Panc1 (cell line): ENCODE results near the gene USP43. TPM values are rescaled to one million over a fixed set of nuclear protein-coding genes. Genes with fewer than 3 reads are reported as not detected.

Experiments
- ATAC-seq: fragments of 200-7000 bp; cut with Tn5 transposase; 2 replicates; pipeline ENCODE4 v1.9.1; 2020; ENCODE audit warnings: mild to moderate bottlenecking, moderate library complexity
- BruUV-seq: library from RNA; stranded (reverse); fragments of 400-500 nt; replicated peaks from 2 replicates; lab custom pipeline; 2021; lab: Mats Ljungman, UMichigan
- CTCF ChIA-PET: fragments of 300-600 bp; sonication (Branson Sonifier 250); formaldehyde crosslinking; loops from one replicate; lab custom pipeline; 2022; ENCODE audit warnings: antibody characterized with exemption; lab: Charles Lee
- POLR2A ChIA-PET: fragments of 300-600 bp; sonication (Branson Sonifier 250); formaldehyde crosslinking; loops from one replicate; lab custom pipeline; 2022; ENCODE audit warnings: antibody characterized with exemption; lab: Charles Lee
- DNase-seq: peaks from one replicate; pipeline ENCODE4 v3.0.0-alpha.2; 2010; ENCODE audit warnings: low read depth, low spot score
- H3K27ac ChIP-seq: 2 replicates; pipeline ENCODE4 v1.5.1; 2011; ENCODE audit warnings: mild to moderate bottlenecking, low read length, inconsistent platforms
- H3K27me3 ChIP-seq: fragments of 200-500 bp; sonication (Bioruptor generic); 2 replicates; pipeline ENCODE4 v1.6.0; 2014; ENCODE audit warnings: low read length, inconsistent platforms; ENCODE audit not compliant: control insufficient read depth, insufficient read depth
- H3K36me3 ChIP-seq: fragments of 200-500 bp; sonication (Bioruptor generic); 2 replicates; pipeline ENCODE4 v1.5.1; 2014; ENCODE audit warnings: inconsistent platforms, mild to moderate bottlenecking, low read length, moderate library complexity; ENCODE audit not compliant: control insufficient read depth, insufficient read depth
- H3K4me1 ChIP-seq: 2 replicates; pipeline ENCODE4 v1.5.1; 2011; ENCODE audit warnings: inconsistent platforms, mild to moderate bottlenecking, low read length, moderate library complexity; ENCODE audit not compliant: control insufficient read depth, insufficient read depth
- H3K4me3 ChIP-seq, 2 experiments: 2 replicates each; pipeline ENCODE4 v1.5.1; 2011 to 2012; ENCODE audit warnings: low read depth in 2 of 2, low read length in 2 of 2, mild to moderate bottlenecking in 2 of 2, inconsistent platforms in 1 of 2, moderate library complexity in 1 of 2
- H3K9me3 ChIP-seq: fragments of 200-500 bp; sonication (Bioruptor generic); 2 replicates; pipeline ENCODE4 v1.5.1; 2014; ENCODE audit warnings: low read depth, mild to moderate bottlenecking, inconsistent platforms, low read length, moderate library complexity; ENCODE audit not compliant: control insufficient read depth, insufficient read depth
- POLR2AphosphoS5 ChIP-seq: IDR thresholded peaks from 2 replicates; pipeline ENCODE4 v1.6.1; 2012; ENCODE audit warnings: mild to moderate bottlenecking, low read depth, low read length, moderate library complexity
- SIN3A ChIP-seq: IDR thresholded peaks from 2 replicates; pipeline ENCODE4 v1.6.1; 2012; ENCODE audit warnings: low read depth, mild to moderate bottlenecking, low read length, moderate library complexity, borderline replicate concordance; ENCODE audit not compliant: insufficient read depth
- TCF7L2 ChIP-seq: IDR thresholded peaks from 2 replicates; pipeline ENCODE4 v1.6.1; 2011; ENCODE audit warnings: mild to moderate bottlenecking, low read depth, low read length, inconsistent platforms
- in situ Hi-C: cut with HindIII; loops from 2 replicates; pipeline ENCODE4 v1.10.0; 2016; ENCODE audit warnings: low sequenced_read_pairs, low pct_unique_long_range_greater_than_20kb
- intact Hi-C: fragments of 100-400 bp; cut with micrococcal nuclease; formaldehyde crosslinking; loops from one replicate; pipeline ENCODE4 v1.10.0; 2022; ENCODE audit not compliant: unreplicated experiment
- total RNA-seq: library from RNA; stranded (reverse); gene quantifications from one replicate; pipeline ENCODE4 v1.2.1, GENCODE V29; 2021; ENCODE audit not compliant: unreplicated experiment
- TF ChIP-seq, protein P1 (sequence below), 2 experiments: IDR thresholded peaks; 2 replicates each; pipeline ENCODE4 v1.6.1; 2011 to 2012; ENCODE audit warnings: low read depth in 2 of 2, control low read depth in 1 of 2, low read length in 1 of 2, mild to moderate bottlenecking in 1 of 2, moderate library complexity in 1 of 2; ENCODE audit not compliant: insufficient read depth in 1 of 2
- TF ChIP-seq, protein P2 (sequence below): fragments of 450-650 bp; IDR thresholded peaks from 2 replicates; pipeline ENCODE4 v1.5.1; 2017; ENCODE audit warnings: mild to moderate bottlenecking

The USP43 gene
- total RNA-seq, 1 experiment from 2014 or later = 7.3 TPM

DNA sequence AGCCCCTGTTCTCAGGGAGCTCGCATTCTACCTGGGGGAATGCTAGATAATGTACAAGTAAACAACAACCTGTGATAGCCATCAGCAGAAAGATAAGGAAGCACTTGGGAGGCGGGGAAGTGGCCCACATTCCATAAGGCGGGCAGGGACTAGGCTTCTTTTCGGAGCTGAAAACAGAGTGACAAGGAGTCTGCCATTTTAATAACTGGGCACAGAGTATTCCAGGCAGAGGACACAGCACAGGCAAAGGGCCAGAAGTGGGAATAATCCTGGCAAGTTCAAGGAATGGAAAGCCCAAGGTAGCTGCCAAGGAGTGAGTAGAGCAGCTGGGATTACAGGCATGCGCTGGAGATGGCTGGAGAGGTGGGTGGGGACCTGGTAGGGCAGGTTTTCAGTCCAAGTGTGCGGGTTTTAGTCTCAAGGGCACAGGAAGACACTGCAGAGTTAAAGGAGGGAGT lies 24.3 kb downstream of the USP43 start:
- Histone ChIP-seq H3K4me1 (no peaks in the 10 kb centered on the region), H3K27me3 (no peaks in the 10 kb centered on the region), H3K27ac (no peak overlapping the region), H3K4me3 (no peak overlapping the region), H3K9me3 (no peaks in the 10 kb centered on the region), H3K36me3 (no peaks in the 10 kb centered on the region)
- ATAC-seq = no peak
- no peak for TF ChIP-seq TCF7L2
- TF ChIP-seq, protein P1, sequence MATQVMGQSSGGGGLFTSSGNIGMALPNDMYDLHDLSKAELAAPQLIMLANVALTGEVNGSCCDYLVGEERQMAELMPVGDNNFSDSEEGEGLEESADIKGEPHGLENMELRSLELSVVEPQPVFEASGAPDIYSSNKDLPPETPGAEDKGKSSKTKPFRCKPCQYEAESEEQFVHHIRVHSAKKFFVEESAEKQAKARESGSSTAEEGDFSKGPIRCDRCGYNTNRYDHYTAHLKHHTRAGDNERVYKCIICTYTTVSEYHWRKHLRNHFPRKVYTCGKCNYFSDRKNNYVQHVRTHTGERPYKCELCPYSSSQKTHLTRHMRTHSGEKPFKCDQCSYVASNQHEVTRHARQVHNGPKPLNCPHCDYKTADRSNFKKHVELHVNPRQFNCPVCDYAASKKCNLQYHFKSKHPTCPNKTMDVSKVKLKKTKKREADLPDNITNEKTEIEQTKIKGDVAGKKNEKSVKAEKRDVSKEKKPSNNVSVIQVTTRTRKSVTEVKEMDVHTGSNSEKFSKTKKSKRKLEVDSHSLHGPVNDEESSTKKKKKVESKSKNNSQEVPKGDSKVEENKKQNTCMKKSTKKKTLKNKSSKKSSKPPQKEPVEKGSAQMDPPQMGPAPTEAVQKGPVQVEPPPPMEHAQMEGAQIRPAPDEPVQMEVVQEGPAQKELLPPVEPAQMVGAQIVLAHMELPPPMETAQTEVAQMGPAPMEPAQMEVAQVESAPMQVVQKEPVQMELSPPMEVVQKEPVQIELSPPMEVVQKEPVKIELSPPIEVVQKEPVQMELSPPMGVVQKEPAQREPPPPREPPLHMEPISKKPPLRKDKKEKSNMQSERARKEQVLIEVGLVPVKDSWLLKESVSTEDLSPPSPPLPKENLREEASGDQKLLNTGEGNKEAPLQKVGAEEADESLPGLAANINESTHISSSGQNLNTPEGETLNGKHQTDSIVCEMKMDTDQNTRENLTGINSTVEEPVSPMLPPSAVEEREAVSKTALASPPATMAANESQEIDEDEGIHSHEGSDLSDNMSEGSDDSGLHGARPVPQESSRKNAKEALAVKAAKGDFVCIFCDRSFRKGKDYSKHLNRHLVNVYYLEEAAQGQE (IDR thresholded peaks at IDR 0.05; ENCODE audit: insufficient read depth in 1 of 2, low read depth in 2 of 2, low read length in 1 of 2) = no peak
- TF ChIP-seq, protein P2, sequence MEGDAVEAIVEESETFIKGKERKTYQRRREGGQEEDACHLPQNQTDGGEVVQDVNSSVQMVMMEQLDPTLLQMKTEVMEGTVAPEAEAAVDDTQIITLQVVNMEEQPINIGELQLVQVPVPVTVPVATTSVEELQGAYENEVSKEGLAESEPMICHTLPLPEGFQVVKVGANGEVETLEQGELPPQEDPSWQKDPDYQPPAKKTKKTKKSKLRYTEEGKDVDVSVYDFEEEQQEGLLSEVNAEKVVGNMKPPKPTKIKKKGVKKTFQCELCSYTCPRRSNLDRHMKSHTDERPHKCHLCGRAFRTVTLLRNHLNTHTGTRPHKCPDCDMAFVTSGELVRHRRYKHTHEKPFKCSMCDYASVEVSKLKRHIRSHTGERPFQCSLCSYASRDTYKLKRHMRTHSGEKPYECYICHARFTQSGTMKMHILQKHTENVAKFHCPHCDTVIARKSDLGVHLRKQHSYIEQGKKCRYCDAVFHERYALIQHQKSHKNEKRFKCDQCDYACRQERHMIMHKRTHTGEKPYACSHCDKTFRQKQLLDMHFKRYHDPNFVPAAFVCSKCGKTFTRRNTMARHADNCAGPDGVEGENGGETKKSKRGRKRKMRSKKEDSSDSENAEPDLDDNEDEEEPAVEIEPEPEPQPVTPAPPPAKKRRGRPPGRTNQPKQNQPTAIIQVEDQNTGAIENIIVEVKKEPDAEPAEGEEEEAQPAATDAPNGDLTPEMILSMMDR = no peak
- no peak for TF ChIP-seq POLR2AphosphoS5
- TF ChIP-seq SIN3A = no peak
- no peak for DNase-seq
- intact Hi-C loops (no loop called here), in situ Hi-C loops (no loop called here)
- CTCF ChIA-PET = no interaction called here
- no TSS peak for BruUV-seq
- POLR2A ChIA-PET = no interaction called here

DNA sequence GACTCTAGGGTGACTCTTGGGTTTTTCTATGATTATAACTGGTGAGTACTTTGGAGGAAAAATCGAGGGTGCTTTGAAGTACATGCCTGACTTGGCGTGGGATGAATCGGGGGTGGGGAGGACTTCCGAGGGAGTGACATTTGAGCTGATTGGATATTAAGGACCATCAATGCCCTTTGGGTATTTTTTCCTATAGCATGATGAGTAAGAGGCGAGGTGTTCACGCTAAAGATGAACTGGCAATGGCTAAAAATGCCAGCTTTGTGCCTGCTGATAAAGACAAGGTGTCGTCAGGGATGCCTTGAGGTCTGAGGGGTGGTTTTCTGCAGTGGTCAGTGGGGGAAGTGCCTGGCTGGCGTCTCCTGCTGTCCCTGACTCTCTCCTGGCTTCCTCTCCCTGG lies 25.3 kb downstream of the USP43 start:
- Histone ChIP-seq H3K4me1 (no peaks in the 10 kb centered on the region), H3K4me3 (no peak overlapping the region), H3K27me3 (no peaks in the 10 kb centered on the region), H3K9me3 (no peaks in the 10 kb centered on the region), H3K27ac (no peak overlapping the region), H3K36me3 (no peaks in the 10 kb centered on the region)
- DNase-seq (no peak), ATAC-seq (no peak)
- in situ Hi-C loops = no loop called here
- POLR2A ChIA-PET = no interaction called here
- TF ChIP-seq SIN3A (no peak), POLR2AphosphoS5 (no peak), TCF7L2 (no peak)
- TF ChIP-seq, protein P1 (IDR thresholded peaks at IDR 0.05; ENCODE audit: insufficient read depth in 1 of 2, low read depth in 2 of 2, low read length in 1 of 2) = no peak
- CTCF ChIA-PET = no interaction called here
- BruUV-seq = no TSS peak
- intact Hi-C loops = no loop called here
